Measurements from ENCODE around the gene CNTNAP1.

Gene CNTNAP1

DNA sequence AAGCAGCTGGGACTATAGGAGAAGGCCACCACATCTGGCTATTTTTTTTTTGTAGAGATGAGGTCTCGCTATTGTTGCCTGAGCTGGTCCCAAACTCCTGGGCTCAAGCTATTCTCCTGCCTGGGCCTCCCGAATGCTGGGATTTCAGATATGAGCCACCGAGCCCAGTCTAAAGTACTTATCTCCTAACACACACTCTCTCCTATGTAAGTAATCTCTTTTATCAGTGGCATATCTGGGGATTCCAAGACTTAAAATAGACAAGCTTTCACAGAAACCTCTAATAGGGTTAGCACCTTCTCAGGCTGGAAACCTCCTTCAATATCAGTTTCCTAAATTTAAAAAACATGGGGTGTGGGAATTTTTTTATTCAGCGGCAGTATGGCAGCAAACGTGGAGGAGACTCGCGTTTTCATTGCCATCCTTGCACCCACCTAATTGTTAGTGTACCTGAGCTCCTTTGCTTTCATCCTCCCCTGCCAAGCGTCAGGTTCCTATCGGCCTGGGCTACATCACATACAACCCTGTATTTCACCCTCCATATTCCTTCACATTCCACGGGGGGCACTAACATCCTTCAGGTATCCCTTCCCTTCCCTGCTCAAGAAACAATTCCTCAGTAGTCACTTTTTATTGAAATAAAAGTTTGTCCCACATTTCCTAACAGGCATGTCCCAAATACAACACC, 61.4 kb downstream of the CNTNAP1 start:
- DNase-seq = no peak

DNA sequence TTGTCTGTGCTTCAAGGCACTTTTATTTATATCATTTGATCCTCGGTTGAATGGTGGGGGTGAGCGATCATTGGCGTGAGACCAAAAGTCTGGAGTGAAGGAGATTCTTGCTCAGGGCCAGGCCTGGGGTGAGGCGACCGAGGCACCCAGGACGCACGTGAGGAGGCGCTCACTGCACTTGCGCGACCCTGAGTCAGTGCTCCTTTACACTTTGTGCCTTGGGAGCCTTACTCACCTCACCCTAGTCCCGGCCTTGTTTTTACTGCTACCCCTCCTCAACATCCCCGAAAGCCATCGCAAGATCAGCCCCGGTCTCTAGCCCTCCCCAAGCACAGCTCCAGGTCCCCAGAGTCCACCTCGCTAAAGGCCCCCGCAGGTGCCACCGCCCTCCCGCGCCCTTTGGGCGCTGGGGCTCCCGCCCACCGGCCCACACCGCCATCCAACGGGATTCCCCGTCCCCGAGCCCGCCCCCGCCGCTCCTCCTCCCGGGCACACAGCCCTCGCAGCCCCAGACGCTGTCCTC, 62.0 kb downstream of the CNTNAP1 start:
- peak; percentile 91 for DNase-seq

DNA sequence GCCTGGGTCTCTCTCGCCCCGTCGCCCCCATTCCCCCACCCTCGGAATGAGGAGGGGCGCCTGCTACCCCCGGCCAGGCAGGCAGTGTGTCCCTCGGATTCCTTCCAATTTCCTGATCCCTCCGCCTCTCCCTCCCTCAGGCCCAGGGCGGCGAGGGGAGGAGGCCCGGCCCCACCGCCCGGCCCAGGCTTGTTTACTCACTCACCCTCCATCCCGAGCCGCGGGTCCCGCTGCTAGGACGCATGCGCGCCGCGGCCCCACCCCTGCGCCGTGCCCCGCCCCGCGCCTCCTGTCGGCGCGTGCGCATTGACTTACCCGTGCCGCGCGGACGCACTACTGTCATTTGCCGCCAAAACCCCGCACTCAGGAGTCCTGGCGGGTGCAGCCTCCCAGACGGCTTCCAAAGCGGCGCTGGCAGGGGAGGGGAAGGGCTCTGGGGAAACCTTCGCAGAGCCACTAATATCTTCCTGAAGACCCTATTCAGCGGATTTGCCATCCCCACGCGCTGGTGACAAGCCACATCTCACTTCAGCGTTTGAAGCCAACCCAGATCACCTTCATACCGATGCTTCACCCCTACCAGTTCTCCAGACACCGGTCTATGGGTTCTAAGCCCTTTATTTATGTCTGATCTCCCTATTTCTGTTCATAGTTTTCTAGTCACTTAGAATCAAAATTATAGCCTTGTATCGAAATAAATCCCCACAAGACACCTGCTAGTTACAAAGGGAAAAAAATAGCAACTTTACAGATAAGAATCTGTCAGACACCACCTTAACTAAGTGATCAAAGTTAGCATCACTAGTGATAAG, 62.7 kb downstream of the CNTNAP1 start, which contains the start of gene EZH1:
TSS of gene EZH1 (minus strand) at position 235 of the 812 bp plus-strand sequence. CDS start 16,099 bp downstream, outside the sequence.
- DNase-seq = peak; percentile 98

DNA sequence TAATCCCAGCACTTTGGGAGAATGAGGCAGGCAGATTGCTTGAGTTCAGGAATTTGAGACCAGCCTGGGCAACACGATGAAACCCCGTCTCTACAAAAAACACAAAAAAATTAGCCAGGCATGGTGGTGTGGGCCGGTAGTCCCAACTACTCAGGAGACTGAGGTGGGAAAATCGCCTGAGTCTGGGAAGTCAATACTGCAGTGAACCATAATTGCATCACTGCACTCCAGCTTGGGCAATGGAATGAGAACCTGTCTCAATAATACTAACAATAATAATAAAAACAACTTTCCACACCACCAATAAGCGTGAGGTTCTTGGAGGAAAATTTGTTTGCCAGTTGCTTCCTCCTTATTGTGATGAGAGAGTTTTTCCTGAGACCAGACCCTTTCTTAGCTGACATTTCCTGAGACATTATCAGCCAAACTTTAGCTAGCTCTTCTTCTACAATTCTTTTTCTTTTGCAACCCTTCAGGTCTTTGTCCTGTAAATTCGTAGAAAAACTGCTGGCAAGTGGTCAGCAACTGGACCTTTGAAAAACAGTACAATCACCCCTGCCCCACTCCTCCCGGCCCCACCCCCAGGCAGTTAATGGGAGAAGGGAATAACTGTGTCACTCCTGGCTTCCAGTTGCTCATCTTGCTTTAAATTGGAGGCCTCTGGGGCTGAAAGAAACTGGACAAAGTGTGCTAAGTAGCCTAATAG, 66.0 kb downstream of the CNTNAP1 start:
- no peak for DNase-seq

DNA sequence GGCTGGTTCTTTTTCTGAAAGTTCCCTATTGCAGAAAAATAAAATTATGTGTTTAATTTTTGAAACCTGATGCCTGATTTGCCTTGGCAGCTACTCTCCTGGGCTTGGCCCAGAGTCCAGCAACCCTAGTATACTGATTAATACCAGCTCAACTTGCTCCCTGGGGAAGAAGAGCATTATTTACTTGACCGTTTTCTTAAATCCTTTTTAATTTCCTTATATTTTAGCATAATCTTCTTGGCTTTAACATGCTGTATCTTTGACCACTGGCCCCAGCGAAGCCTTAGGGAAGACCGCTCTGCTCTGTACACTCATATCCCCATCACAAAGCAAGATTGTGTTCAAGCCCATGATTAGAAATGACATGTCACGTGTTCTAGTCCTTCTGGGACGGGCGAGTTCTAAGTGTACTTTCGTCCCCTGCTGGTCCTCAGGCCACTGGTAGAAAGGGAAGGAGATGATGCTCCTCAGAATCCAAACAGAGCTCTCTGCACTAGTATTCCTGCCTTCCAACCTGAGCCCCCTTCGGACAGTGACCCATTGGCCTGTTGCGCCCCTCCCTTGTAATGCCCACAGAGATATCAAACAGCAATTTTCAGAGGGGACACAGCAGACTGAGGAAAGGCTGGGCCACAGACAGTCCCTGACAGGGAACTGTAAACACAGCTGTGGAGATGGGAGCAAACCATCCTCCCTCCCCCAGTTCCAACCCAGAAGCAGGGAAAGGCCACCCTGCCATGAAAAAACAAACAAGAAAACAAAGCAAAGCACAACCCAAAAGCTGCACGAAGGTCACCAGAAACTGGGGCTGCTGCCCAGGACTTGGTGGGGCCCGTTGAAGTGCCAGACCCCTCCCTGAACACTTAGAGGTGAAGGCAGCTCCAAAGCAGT, 66.8 kb downstream of the CNTNAP1 start:
- no peak for DNase-seq
